ENCODE measurements around the gene PEPD. TPM values are rescaled to one million over a fixed set of nuclear protein-coding genes. Genes with fewer than 3 reads are reported as not detected.

PEPD gene
- total RNA-seq, 2 donors from 2014 or later = 52.2 to 67.9 TPM

DNA sequence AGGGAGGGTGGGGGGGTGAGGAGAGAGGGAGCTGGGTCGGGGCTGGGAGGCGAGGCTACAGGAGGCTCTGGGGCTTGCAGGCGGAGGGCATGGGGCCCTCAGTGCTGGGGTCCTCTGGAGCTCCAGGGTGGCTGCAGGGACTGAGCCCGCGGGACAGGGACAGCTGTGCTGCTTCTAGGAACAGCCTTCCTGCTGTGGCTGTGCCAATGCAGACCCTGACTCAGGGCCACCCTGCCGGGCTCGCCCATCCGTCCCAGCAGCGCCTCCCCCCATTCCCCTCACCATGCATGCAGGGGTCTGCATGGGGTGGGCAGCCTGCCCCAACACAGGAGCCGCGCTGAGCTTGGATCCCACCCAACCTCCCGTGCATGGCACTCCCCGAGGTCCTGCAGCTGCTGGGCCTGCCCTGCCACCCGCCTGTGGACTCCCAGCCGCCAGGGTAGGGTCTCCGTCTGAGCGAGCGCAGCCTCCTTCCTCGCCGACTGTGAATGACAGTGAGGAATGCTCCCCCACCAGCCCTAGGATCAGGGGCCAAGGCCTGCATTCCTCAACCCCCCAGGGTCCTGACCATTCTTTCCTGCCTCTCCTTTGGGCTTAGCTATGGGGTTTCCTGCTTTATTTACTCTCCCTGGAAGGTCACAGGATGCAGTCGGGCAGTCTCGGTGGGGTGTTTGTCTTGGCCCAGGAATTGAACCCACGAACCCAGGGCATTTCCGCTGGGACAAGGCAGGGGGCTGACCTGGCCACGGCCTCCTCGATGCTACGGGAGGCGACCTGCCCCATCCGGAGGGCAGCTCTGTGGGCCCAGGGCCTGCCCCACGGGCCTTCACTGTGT lies 124.7 kb downstream of the PEPD start:
- DNase-seq = peak; percentile 77
- H3K27ac Mint-ChIP-seq = peak overlapping the region; percentile 39

GRCh38 chr19:33395561-33396550 lies 125.7 kb downstream of the PEPD start:
- WGBS, 2 experiments (ENCODE audit: insufficient coverage in 1 of 2, insufficient read length in 1 of 2) = 94 to 95% methylated on average over 13 to 31 of the region's 31 CpGs
- Histone ChIP-seq H3K9me3 (ENCODE audit: control insufficient read depth, low read length) (no peaks in the 10 kb centered on the region), H3K9ac (ENCODE audit: extremely low read depth, low read length, poor library complexity, severe bottlenecking) (no peak overlapping the region), H3K27me3 (ENCODE audit: control insufficient read depth, insufficient read depth, low read length, poor library complexity, severe bottlenecking) (no peaks in the 10 kb centered on the region), H3K36me3 (ENCODE audit: control insufficient read depth, insufficient read depth, low read length) (no peaks in the 10 kb centered on the region), H3K4me3 (ENCODE audit: low read length) (no peak overlapping the region), H3K4me1 (ENCODE audit: control insufficient read depth, insufficient read depth, low read length) (peaks cover 4% of the 10 kb centered on the region), H3K27ac (ENCODE audit: low read depth, low read length) (no peak overlapping the region)
- H3K27me3 Mint-ChIP-seq (ENCODE audit: insufficient read depth) = no peaks in the 10 kb centered on the region
- no peak overlapping the region for H3K4me3 Mint-ChIP-seq
- TF ChIP-seq, protein P1, sequence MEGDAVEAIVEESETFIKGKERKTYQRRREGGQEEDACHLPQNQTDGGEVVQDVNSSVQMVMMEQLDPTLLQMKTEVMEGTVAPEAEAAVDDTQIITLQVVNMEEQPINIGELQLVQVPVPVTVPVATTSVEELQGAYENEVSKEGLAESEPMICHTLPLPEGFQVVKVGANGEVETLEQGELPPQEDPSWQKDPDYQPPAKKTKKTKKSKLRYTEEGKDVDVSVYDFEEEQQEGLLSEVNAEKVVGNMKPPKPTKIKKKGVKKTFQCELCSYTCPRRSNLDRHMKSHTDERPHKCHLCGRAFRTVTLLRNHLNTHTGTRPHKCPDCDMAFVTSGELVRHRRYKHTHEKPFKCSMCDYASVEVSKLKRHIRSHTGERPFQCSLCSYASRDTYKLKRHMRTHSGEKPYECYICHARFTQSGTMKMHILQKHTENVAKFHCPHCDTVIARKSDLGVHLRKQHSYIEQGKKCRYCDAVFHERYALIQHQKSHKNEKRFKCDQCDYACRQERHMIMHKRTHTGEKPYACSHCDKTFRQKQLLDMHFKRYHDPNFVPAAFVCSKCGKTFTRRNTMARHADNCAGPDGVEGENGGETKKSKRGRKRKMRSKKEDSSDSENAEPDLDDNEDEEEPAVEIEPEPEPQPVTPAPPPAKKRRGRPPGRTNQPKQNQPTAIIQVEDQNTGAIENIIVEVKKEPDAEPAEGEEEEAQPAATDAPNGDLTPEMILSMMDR (conservative IDR thresholded peaks at IDR 0.05) = no peak
- peaks cover 5% of the 10 kb centered on the region for H3K4me1 Mint-ChIP-seq
- no peak overlapping the region for H3K27ac Mint-ChIP-seq
- no peaks in the 10 kb centered on the region for H3K36me3 Mint-ChIP-seq (ENCODE audit: low read depth)
- DNase-seq = no peak
- H3K9me3 Mint-ChIP-seq = no peaks in the 10 kb centered on the region

More for the DNA sequence above, 124.7 kb downstream of the PEPD start:
- Histone ChIP-seq H3K9ac (ENCODE audit: extremely low read depth, low read length, poor library complexity, severe bottlenecking) (no peak overlapping the region), H3K4me1 (ENCODE audit: control insufficient read depth, insufficient read depth, low read length) (peaks cover 4% of the 10 kb centered on the region), H3K27me3 (ENCODE audit: control insufficient read depth, insufficient read depth, low read length, poor library complexity, severe bottlenecking) (no peaks in the 10 kb centered on the region), H3K36me3 (ENCODE audit: control insufficient read depth, insufficient read depth, low read length) (no peaks in the 10 kb centered on the region), H3K27ac (ENCODE audit: low read depth, low read length) (no peak overlapping the region), H3K4me3 (ENCODE audit: low read length) (no peak overlapping the region), H3K9me3 (ENCODE audit: control insufficient read depth, low read length) (no peaks in the 10 kb centered on the region)
- 63 to 81% methylated on average over 16 to 30 of the region's 30 CpGs for WGBS, 2 experiments (ENCODE audit: insufficient coverage in 1 of 2, insufficient read length in 1 of 2)
- H3K4me3 Mint-ChIP-seq = no peak overlapping the region
- peaks cover 5% of the 10 kb centered on the region for H3K4me1 Mint-ChIP-seq
- H3K36me3 Mint-ChIP-seq (ENCODE audit: low read depth) = no peaks in the 10 kb centered on the region
- no peaks in the 10 kb centered on the region for H3K27me3 Mint-ChIP-seq (ENCODE audit: insufficient read depth)
- H3K9me3 Mint-ChIP-seq = no peaks in the 10 kb centered on the region
- TF ChIP-seq, protein P1 (conservative IDR thresholded peaks at IDR 0.05) = no peak

GRCh38 chr19:33394723-33395560 lies 126.6 kb downstream of the PEPD start:
- no peak for DNase-seq
- H3K27ac Mint-ChIP-seq = no peak overlapping the region
- H3K4me1 Mint-ChIP-seq = peaks cover 5% of the 10 kb centered on the region

More at GRCh38 chr19:33394723-33395560, 126.6 kb downstream of the PEPD start:
- H3K27me3 ChIP-seq (ENCODE audit: control insufficient read depth, insufficient read depth, low read length, poor library complexity, severe bottlenecking) = no peaks in the 10 kb centered on the region
- H3K9me3 ChIP-seq (ENCODE audit: control insufficient read depth, low read length) = no peaks in the 10 kb centered on the region
- no peaks in the 10 kb centered on the region for H3K9me3 Mint-ChIP-seq
- H3K36me3 ChIP-seq (ENCODE audit: control insufficient read depth, insufficient read depth, low read length) = no peaks in the 10 kb centered on the region
- H3K4me3 Mint-ChIP-seq = no peak overlapping the region
- WGBS, 2 experiments (ENCODE audit: insufficient coverage in 1 of 2, insufficient read length in 1 of 2) = 92 to 95% methylated on average over 10 to 19 of the region's 19 CpGs
- TF ChIP-seq, protein P1 (conservative IDR thresholded peaks at IDR 0.05) = no peak
- H3K27ac ChIP-seq (ENCODE audit: low read depth, low read length) = no peak overlapping the region
- no peak overlapping the region for H3K4me3 ChIP-seq (ENCODE audit: low read length)
- peaks cover 4% of the 10 kb centered on the region for H3K4me1 ChIP-seq (ENCODE audit: control insufficient read depth, insufficient read depth, low read length)
- H3K27me3 Mint-ChIP-seq (ENCODE audit: insufficient read depth) = no peaks in the 10 kb centered on the region
- no peaks in the 10 kb centered on the region for H3K36me3 Mint-ChIP-seq (ENCODE audit: low read depth)
- no peak overlapping the region for H3K9ac ChIP-seq (ENCODE audit: extremely low read depth, low read length, poor library complexity, severe bottlenecking)

Measured in endodermal cell (in vitro differentiated cells).